Trophoblast cell (in vitro differentiated cells and primary cell): ENCODE measurements around the gene FADS3.

ENCODE experiments used
- DNase-seq, 2 donors: peaks; one replicate each; pipeline ENCODE4 v3.0.0-alpha.2; 2016
- H2AFZ ChIP-seq: 2 replicates; pipeline ENCODE4 v1.6.1; 2013; ENCODE audit warnings: low read length, moderate library complexity, mild to moderate bottlenecking; ENCODE audit not compliant: insufficient read depth, poor library complexity
- H2AK5ac ChIP-seq: 2 replicates; pipeline ENCODE4 v1.6.1; 2013; ENCODE audit warnings: mild to moderate bottlenecking, low read length
- H2BK120ac ChIP-seq: 2 replicates; pipeline ENCODE4 v1.6.1; 2013; ENCODE audit warnings: low read length, mild to moderate bottlenecking, moderate library complexity; ENCODE audit not compliant: insufficient read depth, poor library complexity
- H2BK12ac ChIP-seq: 2 replicates; pipeline ENCODE4 v1.6.1; 2013; ENCODE audit warnings: mild to moderate bottlenecking, low read length, moderate library complexity
- H2BK5ac ChIP-seq: 2 replicates; pipeline ENCODE4 v1.6.1; 2013; ENCODE audit warnings: low read length, low read depth, moderate library complexity, mild to moderate bottlenecking; ENCODE audit not compliant: poor library complexity
- H3K14ac ChIP-seq: 2 replicates; pipeline ENCODE4 v1.6.1; 2013; ENCODE audit warnings: mild to moderate bottlenecking, low read length
- H3K18ac ChIP-seq: 2 replicates; pipeline ENCODE4 v1.6.1; 2013; ENCODE audit warnings: mild to moderate bottlenecking, low read length
- H3K23ac ChIP-seq: 2 replicates; pipeline ENCODE4 v1.6.1; 2013; ENCODE audit warnings: low read length
- H3K27ac ChIP-seq: 2 replicates; pipeline ENCODE4 v1.5.1; 2013; ENCODE audit warnings: low read depth, mild to moderate bottlenecking, inconsistent platforms, low read length, moderate library complexity
- H3K27me3 ChIP-seq: 2 replicates; pipeline ENCODE4 v1.6.1; 2013; ENCODE audit warnings: inconsistent platforms, mild to moderate bottlenecking, low read length, moderate library complexity; ENCODE audit not compliant: insufficient read depth
- H3K36me3 ChIP-seq, 2 experiments: 1 replicate in 1 of 2; 2 replicates in 1 of 2; pipeline ENCODE4 v1.6.1; 2013; ENCODE audit warnings: low read length in 2 of 2, mild to moderate bottlenecking in 2 of 2, moderate library complexity in 1 of 2; ENCODE audit not compliant: insufficient read depth in 2 of 2, control insufficient read depth in 1 of 2
- H3K4ac ChIP-seq: 2 replicates; pipeline ENCODE4 v1.6.1; 2013; ENCODE audit warnings: low read depth, mild to moderate bottlenecking, low read length, moderate library complexity
- H3K4me1 ChIP-seq, 2 experiments: 1 replicate in 1 of 2; 2 replicates in 1 of 2; pipeline ENCODE4 v1.6.1; 2013; ENCODE audit warnings: low read length in 2 of 2, mild to moderate bottlenecking in 2 of 2, moderate library complexity in 1 of 2; ENCODE audit not compliant: insufficient read depth in 2 of 2, control insufficient read depth in 1 of 2
- H3K4me2 ChIP-seq: 2 replicates; pipeline ENCODE4 v1.6.1; 2013; ENCODE audit warnings: inconsistent platforms, mild to moderate bottlenecking, low read length, moderate library complexity
- H3K4me3 ChIP-seq: 2 replicates; pipeline ENCODE4 v1.5.1; 2013; ENCODE audit warnings: mild to moderate bottlenecking, low read depth, low read length, inconsistent platforms
- H3K79me1 ChIP-seq: one replicate; pipeline ENCODE4 v1.6.1; 2013; ENCODE audit warnings: low read length
- H3K79me2 ChIP-seq: 2 replicates; pipeline ENCODE4 v1.6.1; 2013; ENCODE audit warnings: low read length, mild to moderate bottlenecking; ENCODE audit not compliant: control insufficient read depth, insufficient read depth, poor library complexity
- H3K9ac ChIP-seq: 2 replicates; pipeline ENCODE4 v1.6.1; 2013; ENCODE audit warnings: mild to moderate bottlenecking, low read length
- H3K9me3 ChIP-seq: 2 replicates; pipeline ENCODE4 v1.6.1; 2013; ENCODE audit warnings: low read depth, mild to moderate bottlenecking, control low read depth, inconsistent platforms, low read length; ENCODE audit not compliant: insufficient read depth
- H4K12ac ChIP-seq: 2 replicates; pipeline ENCODE4 v1.6.1; 2013; ENCODE audit warnings: low read depth, mild to moderate bottlenecking, low read length, moderate library complexity
- H4K8ac ChIP-seq: 2 replicates; pipeline ENCODE4 v1.6.1; 2013; ENCODE audit warnings: low read depth, mild to moderate bottlenecking, low read length, moderate library complexity
- H4K91ac ChIP-seq: one replicate; pipeline ENCODE4 v1.6.1; 2013; ENCODE audit warnings: low read depth, mild to moderate bottlenecking, low read length, moderate library complexity
- WGBS: extraction: QIAGEN DNeasy Blood & Tissue Kit; methylation state at CpG from one replicate; pipeline ENCODE4 v1.1.7; 2013; ENCODE audit warnings: missing lambda C conversion rate; ENCODE audit not compliant: insufficient read length, insufficient coverage; ENCODE audit errors: extremely low coverage; 5-methylcytosine and 5-hydroxymethylcytosine counted together

The FADS3 gene

DNA sequence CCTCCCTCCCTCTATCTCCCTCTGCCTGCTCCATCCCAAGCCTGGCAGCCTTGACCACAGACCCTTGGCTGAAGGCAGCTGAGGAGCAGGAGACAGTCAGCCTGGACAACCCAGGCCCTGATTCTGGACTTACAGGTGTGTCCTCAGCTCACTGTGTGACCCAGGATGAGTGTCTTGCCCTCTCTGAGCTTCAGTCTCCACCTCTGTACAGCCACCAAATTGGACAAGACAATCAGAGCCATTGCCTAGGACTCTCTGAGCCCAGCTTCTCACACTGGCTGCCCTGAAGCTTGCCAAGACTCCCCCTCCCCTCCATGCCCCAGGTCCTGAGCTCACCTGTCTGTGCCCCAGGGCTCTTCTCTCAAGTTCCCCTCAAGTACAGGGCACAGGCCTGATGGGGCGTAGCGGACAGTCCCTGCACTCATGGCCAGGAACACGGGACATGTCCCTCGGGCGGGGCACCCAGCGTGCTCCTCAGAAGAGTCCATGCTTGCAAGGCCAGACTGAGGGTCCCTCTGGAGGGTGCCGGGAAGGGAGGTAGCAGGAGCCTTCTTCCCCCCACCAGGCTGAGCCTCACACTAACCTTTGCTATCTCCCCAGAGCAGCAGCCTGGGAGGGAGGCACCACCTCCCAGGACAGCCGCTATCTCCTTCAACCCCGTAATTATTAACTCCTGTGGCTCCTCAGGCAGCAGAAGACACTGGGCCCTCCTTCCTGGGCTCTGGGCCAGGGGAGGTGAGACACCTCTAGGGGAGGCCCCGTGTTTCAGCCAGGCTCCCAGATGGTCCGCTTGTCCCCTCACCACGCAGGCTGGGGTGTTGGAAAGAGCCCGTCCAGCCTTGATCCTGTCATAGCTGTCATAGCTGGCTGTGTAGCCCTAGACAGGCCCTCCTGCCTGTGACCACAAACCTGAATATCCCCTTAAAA, 28.6 kb upstream of the FADS3 start:
- no peak overlapping the region for H3K14ac ChIP-seq
- no peak overlapping the region for H3K4me2 ChIP-seq
- H3K27me3 ChIP-seq = peaks cover 21% of the 10 kb centered on the region
- no peak overlapping the region for H2AK5ac ChIP-seq
- H2BK120ac ChIP-seq = no peak overlapping the region
- H4K12ac ChIP-seq = no peak overlapping the region
- H4K8ac ChIP-seq = no peak overlapping the region
- no peak overlapping the region for H2BK5ac ChIP-seq
- no peak overlapping the region for H3K23ac ChIP-seq
- no peaks in the 10 kb centered on the region for H3K79me2 ChIP-seq
- no peak overlapping the region for H3K4ac ChIP-seq
- H2BK12ac ChIP-seq = no peak overlapping the region
- DNase-seq = no peak
- no peak overlapping the region for H3K4me3 ChIP-seq
- H3K9me3 ChIP-seq = peaks cover 3% of the 10 kb centered on the region
- no peaks in the 10 kb centered on the region for H3K36me3 ChIP-seq
- no peak overlapping the region for H2AFZ ChIP-seq
- H3K18ac ChIP-seq = no peak overlapping the region
- H3K79me1 ChIP-seq = peaks cover 6% of the 10 kb centered on the region
- no peak overlapping the region for H4K91ac ChIP-seq
- WGBS = no CpG with 5 or more reads among the region's 13 CpGs
- H3K4me1 ChIP-seq = peaks cover 22% of the 10 kb centered on the region in 2 experiments
- H3K27ac ChIP-seq = no peak overlapping the region
- H3K9ac ChIP-seq = no peak overlapping the region

DNA sequence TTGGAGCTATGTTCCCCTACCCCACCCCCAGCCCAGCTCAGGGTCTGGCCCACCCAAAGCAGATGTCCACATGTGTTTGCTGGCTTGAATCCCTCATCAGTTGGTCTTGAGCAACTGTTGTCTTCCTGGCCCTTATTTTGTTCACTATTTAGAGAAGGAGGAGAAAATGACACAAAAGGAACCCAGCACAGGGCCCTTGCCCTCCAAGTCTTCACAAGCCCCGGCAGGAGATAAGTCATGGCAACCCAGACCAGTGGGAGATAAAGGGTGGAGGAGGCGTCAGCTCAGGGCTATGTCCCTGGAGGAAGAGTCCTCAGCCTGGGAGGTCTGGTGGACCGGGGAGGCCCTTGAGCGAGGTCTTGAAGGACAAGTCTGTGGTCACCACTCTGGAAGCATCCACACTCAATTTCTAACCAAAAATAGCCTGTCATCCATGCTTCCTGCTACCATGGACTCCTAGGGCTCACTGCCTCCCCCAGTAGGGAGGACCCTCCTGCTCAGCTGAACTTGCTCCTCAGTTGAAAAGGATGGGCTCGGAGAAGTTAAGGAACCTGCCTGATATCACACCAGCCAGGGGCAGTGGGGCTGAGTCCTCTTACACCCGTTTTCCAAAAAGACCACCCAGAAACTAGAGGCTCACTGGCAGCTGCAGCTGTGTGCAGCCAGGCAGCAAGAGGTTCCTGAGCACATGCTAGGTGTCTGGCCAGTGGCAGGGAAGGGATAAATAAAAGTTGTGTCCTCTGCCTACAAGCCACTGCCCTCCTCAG, 27.8 kb upstream of the FADS3 start:
- Histone ChIP-seq H3K9me3 (peaks cover 3% of the 10 kb centered on the region), H3K4me2 (no peak overlapping the region), H2BK5ac (no peak overlapping the region), H3K23ac (no peak overlapping the region), H3K27me3 (peaks cover 21% of the 10 kb centered on the region), H3K27ac (no peak overlapping the region), H2AFZ (no peak overlapping the region), H3K9ac (no peak overlapping the region), H4K8ac (no peak overlapping the region), H2AK5ac (no peak overlapping the region), H2BK12ac (no peak overlapping the region), H3K4ac (no peak overlapping the region), H3K36me3 (no peaks in the 10 kb centered on the region), H3K4me3 (no peak overlapping the region), H4K91ac (no peak overlapping the region), H3K14ac (no peak overlapping the region), H3K79me1 (peaks cover 6% of the 10 kb centered on the region), H2BK120ac (no peak overlapping the region), H3K4me1 (peaks cover 21 to 22% of the 10 kb centered on the region in 2 experiments), H4K12ac (no peak overlapping the region), H3K79me2 (no peaks in the 10 kb centered on the region), H3K18ac (no peak overlapping the region)
- no CpG with 5 or more reads among the region's 6 CpGs for WGBS
- no peak for DNase-seq

DNA sequence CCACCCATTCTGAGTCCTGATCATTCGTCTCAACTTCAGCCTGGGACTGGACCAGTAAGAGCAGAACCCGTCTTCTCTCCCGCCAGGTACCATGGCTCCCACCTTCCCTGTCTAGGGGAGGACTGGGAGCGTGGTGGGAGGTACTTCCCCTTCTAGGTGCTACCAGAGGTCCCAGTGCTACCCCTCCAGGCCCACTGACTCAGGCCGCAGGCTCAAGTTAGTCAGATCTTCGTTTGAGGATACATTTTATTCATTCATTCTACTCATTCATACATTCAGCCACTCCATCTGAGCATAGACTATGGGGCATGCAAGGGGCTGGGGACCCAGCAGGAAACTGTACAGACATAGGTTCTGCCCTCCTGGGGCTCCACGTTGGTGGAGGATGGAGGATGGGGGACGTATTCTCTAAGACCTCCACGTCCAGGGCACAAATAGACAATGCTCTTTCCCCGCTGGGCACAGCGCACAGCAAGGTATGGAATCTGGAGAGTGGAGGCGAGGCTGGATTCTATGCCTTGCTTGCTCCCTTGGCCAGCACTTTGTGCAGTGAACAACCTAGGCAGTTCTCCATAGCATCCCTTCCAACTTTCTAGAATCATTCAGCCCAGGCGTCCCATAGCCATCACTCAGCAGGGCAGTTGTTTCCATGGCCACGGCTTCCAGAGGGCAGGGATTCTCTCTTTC, 27.0 kb upstream of the FADS3 start:
- no peaks in the 10 kb centered on the region for H3K36me3 ChIP-seq

DNA sequence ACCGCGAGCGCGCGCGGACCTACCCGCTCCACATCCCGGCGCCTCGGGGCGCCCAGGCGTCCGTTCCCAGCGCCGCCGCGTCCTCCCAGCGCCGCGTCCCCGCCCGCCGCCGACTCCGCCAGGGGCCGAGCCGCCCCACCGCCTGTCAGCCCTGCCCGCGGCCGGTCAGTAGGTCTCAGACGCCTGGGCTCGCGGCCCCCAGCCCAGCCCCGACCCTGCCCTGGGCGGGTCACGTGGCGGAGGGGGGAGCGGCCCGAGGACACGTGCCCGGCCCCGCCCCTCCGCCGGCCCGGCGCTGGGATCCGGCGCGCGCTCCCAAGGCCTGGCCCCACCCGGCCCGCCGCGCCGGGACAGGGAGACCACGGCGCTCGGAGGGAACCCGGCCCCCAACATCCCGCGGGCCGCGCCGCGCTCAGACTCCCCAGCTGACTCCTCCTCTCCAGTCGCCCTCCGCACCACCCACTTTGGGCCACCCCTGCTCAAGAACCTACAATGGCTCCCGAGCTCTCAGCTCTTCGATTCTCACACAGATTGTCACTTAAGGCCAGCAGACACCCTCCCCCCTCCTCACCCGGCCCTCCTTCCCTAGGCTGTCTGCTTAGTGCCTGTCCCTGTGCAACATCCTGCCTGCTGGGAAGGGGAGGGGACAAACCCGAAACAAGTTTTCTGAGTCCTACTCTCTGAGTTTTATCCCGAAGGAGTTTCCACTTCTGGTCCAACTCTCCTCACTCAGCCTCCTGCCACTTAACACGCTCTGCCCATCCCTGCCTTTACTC, 26.2 kb upstream of the FADS3 start, which contains the start of gene RAB3IL1:
RAB3IL1 (minus strand) TSS at position 233 of the 776 bp plus-strand sequence; CDS start at position 34, 199 bp downstream.
- no CpG with 5 or more reads among the region's 74 CpGs for WGBS
- peak within 1 kb of the TSS; percentile 60 for H3K4me3 ChIP-seq
- no peak within 1 kb of the TSS for H3K23ac ChIP-seq

More for the DNA sequence above, 27.0 kb upstream of the FADS3 start:
- Histone ChIP-seq H3K18ac (no peak overlapping the region), H3K4me2 (no peak overlapping the region), H3K14ac (no peak overlapping the region), H4K8ac (no peak overlapping the region), H3K4ac (no peak overlapping the region), H2BK12ac (no peak overlapping the region), H3K79me2 (no peaks in the 10 kb centered on the region), H3K79me1 (peaks cover 5% of the 10 kb centered on the region), H2AK5ac (no peak overlapping the region), H3K9me3 (peaks cover 3% of the 10 kb centered on the region), H3K27ac (no peak overlapping the region), H4K12ac (no peak overlapping the region), H3K23ac (no peak overlapping the region), H3K27me3 (peaks cover 21% of the 10 kb centered on the region), H3K9ac (no peak overlapping the region), H4K91ac (no peak overlapping the region), H2BK120ac (no peak overlapping the region), H3K4me3 (no peak overlapping the region), H3K4me1 (peaks cover 15 to 16% of the 10 kb centered on the region in 2 experiments), H2AFZ (no peak overlapping the region), H2BK5ac (no peak overlapping the region)
- no peak for DNase-seq
- no CpG with 5 or more reads among the region's 14 CpGs for WGBS

More for the DNA sequence above, 26.2 kb upstream of the FADS3 start, which contains the start of gene RAB3IL1:
- peaks cover 3% of the 10 kb centered on the region for H3K9me3 ChIP-seq
- peaks cover 3% of the 10 kb centered on the region for H3K79me1 ChIP-seq
- peak; percentile 61 to 68 for DNase-seq
- H2BK12ac ChIP-seq = no peak within 1 kb of the TSS
- no peak within 1 kb of the TSS for H2AK5ac ChIP-seq
- no peak within 1 kb of the TSS for H3K9ac ChIP-seq
- peak within 1 kb of the TSS; percentile 29 for H3K14ac ChIP-seq
- H3K18ac ChIP-seq = peak within 1 kb of the TSS; percentile 11
- H3K27ac ChIP-seq = no peak within 1 kb of the TSS
- peak within 1 kb of the TSS; percentile 36 for H4K8ac ChIP-seq
- no peak within 1 kb of the TSS for H3K4ac ChIP-seq
- peak within 1 kb of the TSS; percentile 78 for H3K4me2 ChIP-seq
- H3K27me3 ChIP-seq = peaks cover 21% of the 10 kb centered on the region
- no peak within 1 kb of the TSS for H4K12ac ChIP-seq
- no peak within 1 kb of the TSS for H2BK5ac ChIP-seq
- peak within 1 kb of the TSS; percentile 15 for H2AFZ ChIP-seq
- no peak within 1 kb of the TSS for H2BK120ac ChIP-seq
- no peaks in the 10 kb centered on the region for H3K36me3 ChIP-seq
- peak within 1 kb of the TSS; percentile 25 for H4K91ac ChIP-seq
- peaks cover 7 to 10% of the 10 kb centered on the region in 2 experiments for H3K4me1 ChIP-seq
- no peaks in the 10 kb centered on the region for H3K79me2 ChIP-seq
